ENCODE measurements around the gene ACTN1. TPM values are rescaled to one million over a fixed set of nuclear protein-coding genes. Genes with fewer than 3 reads are reported as not detected.

The ACTN1 gene
- total RNA-seq, 2 experiments from 2014 or later, result 51.4 to 56.1 TPM

DNA sequence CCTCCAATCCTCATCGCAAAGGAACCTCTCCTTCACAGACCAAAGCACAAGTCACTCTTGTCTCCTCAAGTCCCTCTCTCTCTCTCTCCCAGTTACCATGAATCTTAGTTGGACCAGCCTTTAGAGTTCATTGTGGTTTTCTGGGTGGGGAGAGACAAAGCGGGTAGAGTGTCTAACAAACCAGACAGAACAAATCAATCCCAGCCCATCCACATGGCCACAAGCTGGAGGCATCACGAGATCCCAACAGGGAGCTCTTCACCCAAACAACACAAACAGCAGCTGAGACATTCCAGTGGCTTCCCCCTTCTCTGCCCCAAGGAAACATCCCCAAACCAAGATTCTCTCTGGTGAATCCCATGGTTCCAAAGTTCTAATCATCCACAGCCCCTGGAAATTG is 22.4 kb downstream of the ACTN1 start:
- peaks cover 16% of the 10 kb centered on the region for H3K36me3 Mint-ChIP-seq (ENCODE audit: low read depth)
- no peak overlapping the region for H3K4me3 Mint-ChIP-seq
- POLR2A ChIA-PET, result interaction anchor here (1.3 to 1.4 kb wide), 2 partner anchors 12 to 17 kb away, joined by 3 to 5 read pairs; no protein-coding TSS in a partner anchor
- H3K4me1 Mint-ChIP-seq (ENCODE audit: low read depth), result peaks cover 85% of the 10 kb centered on the region
- no peaks in the 10 kb centered on the region for H3K9me3 Mint-ChIP-seq (ENCODE audit: insufficient read depth)
- CTCF ChIA-PET, result interaction anchor here (0.7 to 4.0 kb wide), 7 partner anchors 11 to 150 kb away, joined by 3 to 21 read pairs (median 4); no protein-coding TSS in a partner anchor
- DNase-seq (no peak), ATAC-seq (no peak)
- H3K27me3 Mint-ChIP-seq (ENCODE audit: low read depth), result no peaks in the 10 kb centered on the region
- H3K27ac Mint-ChIP-seq, result peak overlapping the region; percentile 46

DNA sequence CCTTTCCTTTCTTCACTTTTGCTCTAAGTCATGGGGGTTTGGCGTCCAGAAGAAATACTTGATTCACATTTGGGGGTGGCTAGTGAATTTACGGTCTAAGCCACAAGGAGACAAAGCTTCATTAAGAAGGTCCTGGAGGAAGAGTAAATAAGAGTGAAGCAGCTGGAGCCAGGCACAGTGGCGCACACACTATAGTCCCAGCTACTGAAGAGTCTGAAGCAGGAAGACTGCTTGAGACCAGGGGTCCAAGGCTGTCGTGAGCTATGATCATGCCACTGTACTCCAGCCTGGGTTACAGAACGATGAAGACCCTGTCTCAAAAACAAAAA is 23.3 kb downstream of the ACTN1 start:
- Mint-ChIP-seq H3K36me3 (ENCODE audit: low read depth) (peaks cover 14% of the 10 kb centered on the region), H3K27ac (peak overlapping the region; percentile 74)

DNA sequence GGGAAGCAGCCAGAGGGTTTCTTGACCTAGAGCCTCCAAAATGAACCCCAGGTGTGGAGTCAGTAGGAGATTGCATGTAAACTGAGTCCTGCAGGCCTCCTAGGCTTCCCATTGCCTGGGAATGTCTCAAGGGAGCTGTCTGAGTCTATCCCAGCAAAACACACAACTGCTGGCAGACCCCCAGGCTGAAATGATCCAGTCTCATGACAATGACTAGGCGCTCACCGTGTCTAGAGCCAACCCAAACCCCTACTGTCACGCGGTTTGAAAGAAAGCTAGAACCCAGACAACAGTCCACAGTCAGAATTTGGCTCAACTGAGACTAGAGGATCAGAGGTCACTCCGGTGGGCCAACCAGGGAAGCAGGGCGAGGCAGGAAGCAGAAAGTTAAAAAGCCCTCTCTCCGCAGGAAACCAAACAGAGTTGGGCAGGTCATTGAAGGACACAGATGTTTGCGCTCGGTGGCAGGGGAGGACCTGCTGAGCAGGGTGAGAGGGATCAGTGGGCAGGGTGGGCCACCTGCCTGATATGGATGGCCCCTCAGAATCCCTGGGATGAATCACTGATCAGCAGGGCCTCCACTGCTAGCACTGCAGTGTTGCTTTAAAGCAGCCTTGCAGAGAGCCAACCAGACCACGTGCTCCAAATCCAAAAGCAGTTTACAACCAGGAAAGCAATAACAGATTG is 23.8 kb downstream of the ACTN1 start:
- H3K9me3 Mint-ChIP-seq (ENCODE audit: insufficient read depth), result no peaks in the 10 kb centered on the region
- ATAC-seq (peak; percentile 41), DNase-seq (no peak)
- H3K4me3 Mint-ChIP-seq, result no peak overlapping the region
- ChIA-PET CTCF (interaction anchor here (0.7 to 3.0 kb wide), 6 partner anchors 10 to 195 kb away, joined by 3 to 19 read pairs (median 3); no protein-coding TSS in a partner anchor), POLR2A (interaction anchor here (1.0 to 2.1 kb wide), 3 partner anchors 10 to 23 kb away, joined by 3 to 12 read pairs (median 3); no protein-coding TSS in a partner anchor)
- H3K27ac Mint-ChIP-seq, result peak overlapping the region; percentile 74
- H3K27me3 Mint-ChIP-seq (ENCODE audit: low read depth), result no peaks in the 10 kb centered on the region
- peaks cover 90% of the 10 kb centered on the region for H3K4me1 Mint-ChIP-seq (ENCODE audit: low read depth)
- H3K36me3 Mint-ChIP-seq (ENCODE audit: low read depth), result peaks cover 14% of the 10 kb centered on the region

More for the DNA sequence above, 23.3 kb downstream of the ACTN1 start:
- H3K9me3 Mint-ChIP-seq (ENCODE audit: insufficient read depth), result no peaks in the 10 kb centered on the region
- H3K4me1 Mint-ChIP-seq (ENCODE audit: low read depth), result peaks cover 88% of the 10 kb centered on the region
- no peaks in the 10 kb centered on the region for H3K27me3 Mint-ChIP-seq (ENCODE audit: low read depth)
- ATAC-seq (no peak), DNase-seq (no peak)
- ChIA-PET CTCF (interaction anchor here (0.7 to 4.0 kb wide), 6 partner anchors 13 to 112 kb away, joined by 3 to 21 read pairs (median 5); no protein-coding TSS in a partner anchor), POLR2A (interaction anchor here (1.0 to 2.1 kb wide), 2 partner anchors 13 to 24 kb away, joined by 3 to 12 read pairs; no protein-coding TSS in a partner anchor)
- H3K4me3 Mint-ChIP-seq, result no peak overlapping the region

DNA sequence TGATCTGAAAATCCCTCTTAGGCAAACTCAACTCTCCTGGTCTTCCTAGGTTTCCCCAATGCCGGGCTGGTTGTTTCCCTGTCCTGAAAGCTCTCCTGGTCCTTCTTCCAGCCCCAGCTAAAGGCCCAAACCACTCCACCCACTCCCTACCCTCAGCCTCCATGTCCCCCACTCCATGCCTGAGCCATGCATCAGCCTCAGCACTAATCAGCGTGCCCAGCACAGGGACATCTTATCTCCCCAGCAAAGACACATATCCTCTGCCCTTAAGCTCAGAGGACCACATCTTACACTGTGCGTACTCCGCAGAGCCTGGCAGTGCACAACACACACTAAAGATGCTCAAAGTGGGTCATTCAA is 25.9 kb downstream of the ACTN1 start:
- ChIA-PET POLR2A (interaction anchor here (0.7 to 1.0 kb wide), 2 partner anchors 11 to 17 kb away, joined by 3 to 4 read pairs; no protein-coding TSS in a partner anchor), CTCF (interaction anchor here (0.6 to 2.9 kb wide), 8 partner anchors 13 to 155 kb away, joined by 3 to 10 read pairs (median 3); no protein-coding TSS in a partner anchor)
- Mint-ChIP-seq H3K36me3 (ENCODE audit: low read depth) (peaks cover 14% of the 10 kb centered on the region), H3K27me3 (ENCODE audit: low read depth) (no peaks in the 10 kb centered on the region), H3K4me1 (ENCODE audit: low read depth) (peaks cover 88% of the 10 kb centered on the region), H3K9me3 (ENCODE audit: insufficient read depth) (no peaks in the 10 kb centered on the region), H3K4me3 (no peak overlapping the region), H3K27ac (peak overlapping the region; percentile 74)
- DNase-seq (no peak), ATAC-seq (no peak)

DNA sequence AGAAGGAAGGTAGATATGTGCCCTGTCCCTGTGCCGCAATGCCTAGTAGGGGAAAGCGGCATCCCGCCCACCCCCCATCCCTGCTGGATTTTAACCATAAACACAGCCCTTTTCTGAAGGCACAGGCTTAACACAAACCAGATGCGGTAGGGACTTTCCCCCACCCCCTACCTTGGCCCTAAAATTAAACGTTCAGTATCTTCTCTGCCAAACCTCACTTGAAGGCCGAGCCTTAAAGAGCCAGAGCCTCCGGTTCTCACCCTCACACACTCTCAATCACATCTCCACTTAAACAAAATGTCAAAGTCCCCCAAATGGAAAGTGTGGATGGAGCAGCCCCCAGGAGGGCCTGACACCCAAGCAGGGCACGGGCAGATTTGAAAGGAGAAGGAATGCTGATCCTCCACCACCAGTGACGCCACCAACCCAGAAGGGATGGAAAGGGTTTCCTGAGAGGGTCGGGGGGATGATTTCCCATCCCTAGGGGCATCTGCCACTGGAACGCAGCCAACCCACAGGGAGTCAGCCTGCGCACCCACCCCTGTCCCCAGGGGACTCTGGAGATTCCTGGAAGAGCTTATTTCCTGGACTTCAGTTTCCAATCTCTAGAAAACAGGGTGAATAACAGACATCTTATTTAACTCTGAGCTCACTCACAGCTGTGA is 26.4 kb downstream of the ACTN1 start:
- POLR2A ChIA-PET, result interaction anchor here (0.7 to 1.3 kb wide), 3 partner anchors 12 to 25 kb away, joined by 3 to 4 read pairs (median 3); no protein-coding TSS in a partner anchor
- H3K36me3 Mint-ChIP-seq (ENCODE audit: low read depth), result peaks cover 12% of the 10 kb centered on the region
- no peak for DNase-seq
- no peaks in the 10 kb centered on the region for H3K27me3 Mint-ChIP-seq (ENCODE audit: low read depth)
- H3K27ac Mint-ChIP-seq, result peak overlapping the region; percentile 6
- ATAC-seq, result peak; percentile 32
- no peak overlapping the region for H3K4me3 Mint-ChIP-seq
- H3K9me3 Mint-ChIP-seq (ENCODE audit: insufficient read depth), result no peaks in the 10 kb centered on the region
- H3K4me1 Mint-ChIP-seq (ENCODE audit: low read depth), result peaks cover 88% of the 10 kb centered on the region
- CTCF ChIA-PET, result interaction anchor here (0.6 to 2.9 kb wide), 8 partner anchors 12 to 155 kb away, joined by 3 to 10 read pairs (median 3); no protein-coding TSS in a partner anchor

DNA sequence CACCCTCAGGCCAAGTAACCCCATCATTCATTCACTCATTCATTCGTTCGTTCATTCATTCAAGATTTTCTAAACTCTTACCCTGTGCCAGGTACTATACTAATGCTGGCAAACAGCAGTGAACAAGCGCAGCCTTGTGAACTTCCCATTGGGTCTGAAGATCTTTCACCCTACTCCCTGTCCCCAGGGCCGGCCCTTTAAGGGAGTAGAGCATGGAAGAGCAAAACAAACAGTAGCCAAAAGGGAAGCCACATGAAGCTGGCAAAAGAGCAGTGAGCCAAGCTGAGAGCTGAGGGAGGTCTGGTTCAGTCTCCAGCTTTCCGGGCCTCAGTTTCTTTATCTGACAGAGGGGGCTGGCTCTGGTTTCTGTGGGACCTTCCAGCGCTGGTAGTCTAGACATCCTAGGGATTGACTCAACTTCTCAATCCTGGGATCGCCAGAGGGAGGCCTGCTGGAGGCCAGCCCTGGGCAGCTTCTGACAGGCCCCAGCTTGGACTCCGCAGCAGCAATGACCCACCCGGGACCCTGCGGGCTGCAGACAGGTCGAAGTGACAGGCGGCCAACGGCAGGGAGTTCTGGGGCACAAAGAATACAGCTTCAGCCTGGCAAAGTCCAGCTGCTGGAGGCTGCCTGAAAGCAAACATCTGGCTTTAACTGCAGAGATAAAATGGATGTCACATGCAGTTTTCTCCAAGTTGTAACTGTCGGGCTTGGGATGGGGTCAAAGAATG is 27.1 kb downstream of the ACTN1 start:
- ATAC-seq (no peak), DNase-seq (no peak)
- Mint-ChIP-seq H3K27me3 (ENCODE audit: low read depth) (no peaks in the 10 kb centered on the region), H3K36me3 (ENCODE audit: low read depth) (peaks cover 9% of the 10 kb centered on the region), H3K4me3 (no peak overlapping the region), H3K4me1 (ENCODE audit: low read depth) (peaks cover 85% of the 10 kb centered on the region), H3K27ac (no peak overlapping the region), H3K9me3 (ENCODE audit: insufficient read depth) (no peaks in the 10 kb centered on the region)
- ChIA-PET CTCF (interaction anchor here (1.1 to 2.9 kb wide), 3 partner anchors 26 to 41 kb away, joined by 3 to 10 read pairs (median 3); no protein-coding TSS in a partner anchor), POLR2A (interaction anchor here (1.3 kb wide), 1 partner anchor 26 kb away, joined by 3 read pairs; no protein-coding TSS in a partner anchor)

DNA sequence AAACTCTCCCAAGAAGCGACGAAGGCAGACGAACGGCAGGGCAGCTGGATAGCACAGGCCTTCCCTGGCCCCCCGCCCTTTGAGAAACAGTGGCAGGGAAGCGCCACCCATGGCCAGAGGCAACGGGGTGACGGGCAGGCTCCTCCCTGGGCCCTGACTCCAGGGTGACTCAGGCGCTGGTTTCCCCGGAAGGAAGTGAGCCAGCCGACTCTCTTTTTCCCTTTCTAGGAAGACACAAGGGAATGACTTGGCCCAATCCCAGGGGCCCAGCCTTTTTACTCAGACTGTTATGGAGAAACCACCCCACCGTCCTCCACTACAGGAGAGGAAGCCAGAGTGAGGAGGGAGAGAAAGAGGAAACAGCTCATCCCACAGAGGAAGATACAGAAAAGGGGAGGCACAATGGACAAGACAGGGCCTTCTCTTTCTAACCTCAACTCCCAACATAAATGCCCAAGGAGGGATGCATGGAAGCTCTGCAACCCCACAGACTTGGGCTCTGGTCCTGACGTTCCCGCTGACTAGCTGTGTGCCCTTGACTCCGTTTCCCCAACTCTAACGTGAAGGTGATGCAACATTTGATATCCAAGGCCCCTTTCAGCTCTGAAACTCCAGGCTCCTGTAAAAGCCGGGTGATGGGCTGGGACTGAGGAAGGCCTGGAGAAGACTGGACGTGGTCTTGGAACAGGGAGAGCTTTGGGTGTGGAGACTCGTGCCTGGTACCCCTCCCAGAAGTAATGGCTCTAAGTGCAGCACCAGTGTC is 27.9 kb downstream of the ACTN1 start:
- ATAC-seq, result no peak
- POLR2A ChIA-PET, result interaction anchor here (1.3 kb wide), 1 partner anchor 27 kb away, joined by 3 read pairs; no protein-coding TSS in a partner anchor
- CTCF ChIA-PET, result interaction anchor here (1.1 to 2.9 kb wide), 2 partner anchors 27 to 40 kb away, joined by 3 to 10 read pairs; no protein-coding TSS in a partner anchor
- DNase-seq, result no peak
- Mint-ChIP-seq H3K27me3 (ENCODE audit: low read depth) (no peaks in the 10 kb centered on the region), H3K36me3 (ENCODE audit: low read depth) (peaks cover 4% of the 10 kb centered on the region), H3K27ac (no peak overlapping the region), H3K4me3 (no peak overlapping the region), H3K4me1 (ENCODE audit: low read depth) (peaks cover 85% of the 10 kb centered on the region), H3K9me3 (ENCODE audit: insufficient read depth) (no peaks in the 10 kb centered on the region)

DNA sequence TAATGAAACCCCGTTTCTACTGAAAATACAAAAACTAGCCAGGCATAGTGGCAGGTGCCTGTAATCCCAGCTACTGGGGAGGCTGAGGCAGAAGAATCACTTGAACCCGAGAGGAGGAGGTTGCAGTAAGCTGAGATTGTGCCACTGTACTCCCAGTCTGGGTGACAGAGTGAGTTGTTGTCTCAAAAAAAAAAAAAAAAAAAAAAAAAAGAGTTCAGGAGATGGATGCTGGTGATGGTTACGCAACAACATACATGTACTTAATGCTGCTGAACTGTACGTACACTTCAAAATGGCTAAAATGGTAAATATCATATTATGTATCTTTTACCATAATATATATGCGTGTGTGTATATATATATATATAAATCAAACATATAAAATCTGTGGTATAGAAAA is 29.0 kb downstream of the ACTN1 start:
- Mint-ChIP-seq H3K27ac (no peak overlapping the region), H3K4me3 (no peak overlapping the region), H3K36me3 (ENCODE audit: low read depth) (peaks cover 6% of the 10 kb centered on the region), H3K4me1 (ENCODE audit: low read depth) (peaks cover 85% of the 10 kb centered on the region), H3K27me3 (ENCODE audit: low read depth) (no peaks in the 10 kb centered on the region), H3K9me3 (ENCODE audit: insufficient read depth) (no peaks in the 10 kb centered on the region)
- CTCF ChIA-PET, result interaction anchor here (2.7 to 4.1 kb wide), 2 partner anchors 12 to 24 kb away, joined by 17 to 22 read pairs; no protein-coding TSS in a partner anchor
- POLR2A ChIA-PET, result no interaction called here
- DNase-seq (no peak), ATAC-seq (no peak)

DNA sequence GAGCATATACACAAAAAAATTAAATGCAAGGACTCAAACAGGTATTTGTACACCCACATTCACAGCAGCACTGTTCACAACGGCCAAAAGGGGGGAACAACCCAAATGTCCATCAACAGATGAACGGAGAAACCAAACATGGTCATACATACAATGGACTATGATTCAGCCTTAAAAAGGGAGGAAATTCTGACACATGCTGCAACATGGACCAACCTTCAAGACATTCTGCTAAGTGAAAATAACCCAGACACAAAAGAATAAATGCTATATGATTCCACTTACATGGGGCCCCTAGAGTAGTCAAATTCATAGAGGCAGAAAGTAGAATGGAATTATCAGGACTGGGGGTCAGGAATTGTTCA is 29.5 kb downstream of the ACTN1 start:
- no peaks in the 10 kb centered on the region for H3K27me3 Mint-ChIP-seq (ENCODE audit: low read depth)
- H3K9me3 Mint-ChIP-seq (ENCODE audit: insufficient read depth), result no peaks in the 10 kb centered on the region
- POLR2A ChIA-PET, result interaction anchor here (1.2 kb wide), 1 partner anchor 21 kb away, joined by 3 read pairs; no protein-coding TSS in a partner anchor
- no peak for DNase-seq
- CTCF ChIA-PET, result interaction anchor here (1.4 to 4.1 kb wide), 4 partner anchors 9 to 38 kb away, joined by 4 to 22 read pairs (median 18); no protein-coding TSS in a partner anchor
- peaks cover 82% of the 10 kb centered on the region for H3K4me1 Mint-ChIP-seq (ENCODE audit: low read depth)
- H3K36me3 Mint-ChIP-seq (ENCODE audit: low read depth), result peaks cover 2% of the 10 kb centered on the region
- no peak for ATAC-seq
- H3K4me3 Mint-ChIP-seq, result no peak overlapping the region
- H3K27ac Mint-ChIP-seq, result peak overlapping the region; percentile 1

DNA sequence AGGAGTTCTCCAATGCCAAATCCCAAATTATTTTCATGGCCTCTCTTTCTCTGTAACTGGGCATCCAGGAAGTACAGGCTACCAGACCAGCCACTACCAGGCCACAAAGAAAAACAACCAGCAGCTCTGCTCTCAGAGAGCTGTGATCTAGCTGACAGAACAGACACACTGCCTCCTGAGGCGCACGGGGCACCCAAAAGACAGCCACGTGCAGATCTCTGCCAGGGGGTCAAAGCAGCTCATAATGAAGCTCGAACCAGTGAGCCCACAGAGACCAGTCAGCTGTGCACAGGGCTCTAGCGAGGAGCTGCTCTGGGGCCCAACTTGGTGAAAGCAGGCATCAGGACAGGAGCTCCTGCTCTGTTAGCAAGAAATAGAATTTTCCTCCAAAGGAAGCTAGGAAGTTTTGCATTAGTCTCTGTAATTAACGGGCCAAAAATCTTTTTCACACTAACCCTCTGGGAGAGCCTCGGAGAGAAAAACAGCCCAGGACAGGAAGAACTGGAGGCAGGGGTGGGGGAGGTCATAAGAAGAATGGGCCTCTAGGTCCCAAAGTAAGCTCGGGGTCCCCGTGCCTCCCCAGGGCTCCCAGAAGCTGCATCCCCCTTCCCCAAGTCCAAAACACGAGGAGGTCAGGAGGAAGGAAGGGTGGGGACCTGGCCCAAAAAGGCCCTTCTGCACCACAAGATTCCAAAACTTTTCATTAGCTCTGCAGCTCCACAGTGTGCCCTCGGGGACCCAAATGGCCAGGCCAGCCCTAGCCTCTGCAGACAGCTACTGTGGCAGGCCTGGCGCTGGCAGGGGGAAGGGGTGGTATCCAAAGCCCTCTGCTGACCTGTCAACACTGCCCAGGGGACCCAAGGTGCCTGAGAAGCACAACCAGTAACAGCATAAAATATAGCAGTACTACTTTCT is 30.2 kb downstream of the ACTN1 start:
- Mint-ChIP-seq H3K27ac (peak overlapping the region; percentile 67), H3K9me3 (ENCODE audit: insufficient read depth) (no peaks in the 10 kb centered on the region), H3K4me1 (ENCODE audit: low read depth) (peaks cover 83% of the 10 kb centered on the region), H3K36me3 (ENCODE audit: low read depth) (peaks cover 2% of the 10 kb centered on the region), H3K4me3 (no peak overlapping the region), H3K27me3 (ENCODE audit: low read depth) (no peaks in the 10 kb centered on the region)
- no peak for ATAC-seq
- DNase-seq, result no peak
- POLR2A ChIA-PET, result interaction anchor here (1.0 to 1.4 kb wide), 4 partner anchors 10 to 107 kb away, joined by 3 to 4 read pairs (median 3); no protein-coding TSS in a partner anchor
- CTCF ChIA-PET, result interaction anchor here (0.7 to 4.1 kb wide), 11 partner anchors 10 to 158 kb away, joined by 3 to 22 read pairs (median 4); no protein-coding TSS in a partner anchor

Data from activated CD8-positive, alpha-beta T cell treated with anti-CD3 and anti-CD28 coated beads, Interleukin-2, amount 10 ng/mL, durations not matched to agents 7 days and 5 days (primary cell).